ENCODE data around the gene TRIM28.
"Not testable (repeated sequence)": the region's sequence is repeated elsewhere in the genome, so short reads cannot be mapped to it uniquely, and the experiment has no call there.

The TRIM28 gene

GRCh38 chr19:58543826-58544590 is at the start of gene TRIM28:
TSS of gene TRIM28 (plus strand) at chr19:58544064. CDS start at chr19:58544758, 694 bp downstream.
- no peaks in the 10 kb centered on the region; the same call in 1 of the 2 replicates for H3K27me3 ChIP-seq (ENCODE audit: control insufficient read depth, insufficient read depth, low read length)
- no peaks in the 10 kb centered on the region for H3K4me1 ChIP-seq (ENCODE audit: control insufficient read depth, insufficient read depth, low read length)
- WGBS (ENCODE audit: insufficient coverage, insufficient read length) = no CpG with 5 or more reads among the region's 73 CpGs
- H3K27ac ChIP-seq (ENCODE audit: low read length) = peak within 1 kb of the TSS; percentile 2
- no peaks in the 10 kb centered on the region for H3K9me3 ChIP-seq (ENCODE audit: control insufficient read depth, insufficient read depth, low read length)
- DNase-seq (ENCODE audit: low read depth, low spot score) = peak; percentile 89
- peak within 1 kb of the TSS; percentile 93 for H3K4me3 ChIP-seq (ENCODE audit: low read length)
- peaks cover 27% of the 10 kb centered on the region for H3K36me3 ChIP-seq (ENCODE audit: control insufficient read depth, insufficient read depth, low read length)

DNA sequence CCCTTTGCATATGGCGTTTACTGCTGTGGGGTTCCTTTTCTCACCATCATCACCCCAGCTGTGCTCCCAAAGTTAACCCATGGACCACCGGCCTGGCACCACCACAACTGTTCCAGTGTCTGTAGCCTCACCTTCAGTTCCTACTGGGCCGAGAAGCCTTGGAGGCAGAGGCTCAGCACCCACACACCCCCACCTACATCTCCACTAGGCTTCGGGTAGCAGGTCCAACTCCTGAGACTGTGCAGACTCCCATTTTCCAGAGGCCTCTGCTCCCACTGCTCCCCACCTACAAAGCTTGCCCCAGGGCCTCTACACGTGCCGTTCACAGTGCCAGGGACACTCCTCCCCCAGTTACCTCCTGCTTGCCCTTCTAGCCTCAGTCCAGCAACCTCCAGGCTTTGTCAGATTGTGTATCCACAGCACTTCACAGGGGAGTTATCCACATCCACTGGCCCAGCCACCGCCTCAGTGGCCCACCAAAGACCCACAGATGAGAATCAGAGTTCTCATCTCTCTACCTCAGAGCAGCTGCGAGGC is 46.2 kb upstream of the TRIM28 start:
- no peak overlapping the region for H3K27ac ChIP-seq (ENCODE audit: low read length)
- H3K27me3 ChIP-seq (ENCODE audit: control insufficient read depth, insufficient read depth, low read length) = no peaks in the 10 kb centered on the region
- H3K36me3 ChIP-seq (ENCODE audit: control insufficient read depth, insufficient read depth, low read length) = no peaks in the 10 kb centered on the region
- H3K4me3 ChIP-seq (ENCODE audit: low read length) = no peak overlapping the region
- no peaks in the 10 kb centered on the region for H3K9me3 ChIP-seq (ENCODE audit: control insufficient read depth, insufficient read depth, low read length)
- no CpG with 5 or more reads among the region's 8 CpGs for WGBS (ENCODE audit: insufficient coverage, insufficient read length)
- no peak for DNase-seq (ENCODE audit: low read depth, low spot score)
- H3K4me1 ChIP-seq (ENCODE audit: control insufficient read depth, insufficient read depth, low read length) = peaks cover 4% of the 10 kb centered on the region; the same call in 1 of the 2 replicates

- Histone ChIP-seq H3K27ac (ENCODE audit: low read length) (no peak overlapping the region), H3K4me3 (ENCODE audit: low read length) (peak overlapping the region; percentile 82), H3K27me3 (ENCODE audit: control insufficient read depth, insufficient read depth, low read length) (no peaks in the 10 kb centered on the region), H3K36me3 (ENCODE audit: control insufficient read depth, insufficient read depth, low read length) (no peaks in the 10 kb centered on the region), H3K4me1 (ENCODE audit: control insufficient read depth, insufficient read depth, low read length) (peaks cover 4% of the 10 kb centered on the region; the same call in 1 of the 2 replicates), H3K9me3 (ENCODE audit: control insufficient read depth, insufficient read depth, low read length) (no peaks in the 10 kb centered on the region)
- no peak for DNase-seq (ENCODE audit: low read depth, low spot score)
- no CpG with 5 or more reads among the region's 22 CpGs for WGBS (ENCODE audit: insufficient coverage, insufficient read length)
Observed at GRCh38 chr19:58498316-58499020, 45.4 kb upstream of the TRIM28 start.

GRCh38 chr19:58499021-58499927 is 44.6 kb upstream of the TRIM28 start:
- Histone ChIP-seq H3K4me3 (ENCODE audit: low read length) (peak overlapping the region; percentile 82), H3K27me3 (ENCODE audit: control insufficient read depth, insufficient read depth, low read length) (no peaks in the 10 kb centered on the region), H3K27ac (ENCODE audit: low read length) (no peak overlapping the region), H3K36me3 (ENCODE audit: control insufficient read depth, insufficient read depth, low read length) (no peaks in the 10 kb centered on the region), H3K9me3 (ENCODE audit: control insufficient read depth, insufficient read depth, low read length) (no peaks in the 10 kb centered on the region), H3K4me1 (ENCODE audit: control insufficient read depth, insufficient read depth, low read length) (peaks cover 4% of the 10 kb centered on the region; the same call in 1 of the 2 replicates)
- DNase-seq (ENCODE audit: low read depth, low spot score) = peak; percentile 88
- no CpG with 5 or more reads among the region's 60 CpGs for WGBS (ENCODE audit: insufficient coverage, insufficient read length)

DNA sequence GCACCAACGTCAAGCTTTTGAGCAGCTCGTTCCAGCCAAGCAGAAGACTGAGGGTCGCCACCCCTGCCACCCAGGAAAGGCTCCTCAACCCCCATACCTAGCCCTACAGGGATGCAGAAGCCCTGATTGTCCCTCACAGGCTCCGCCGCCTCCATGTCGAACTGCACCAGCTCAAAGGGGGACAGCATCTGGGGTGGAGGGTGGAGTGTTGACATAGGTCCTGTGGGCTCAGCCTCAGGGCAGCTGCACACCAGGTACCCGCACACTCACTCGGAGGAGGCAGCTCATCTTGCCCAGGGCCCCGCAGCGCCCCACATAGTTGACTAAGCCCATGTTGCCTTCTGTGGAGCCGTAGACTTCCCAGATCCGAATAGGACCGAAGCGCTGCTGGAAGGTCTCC is 43.6 kb upstream of the TRIM28 start:
- no CpG with 5 or more reads among the region's 14 CpGs for WGBS (ENCODE audit: insufficient coverage, insufficient read length)
- peaks cover 4% of the 10 kb centered on the region; the same call in 1 of the 2 replicates for H3K4me1 ChIP-seq (ENCODE audit: control insufficient read depth, insufficient read depth, low read length)
- no peak overlapping the region for H3K27ac ChIP-seq (ENCODE audit: low read length)
- no peak overlapping the region; the same call in 1 of the 2 replicates for H3K4me3 ChIP-seq (ENCODE audit: low read length)
- no peak for DNase-seq (ENCODE audit: low read depth, low spot score)
- no peaks in the 10 kb centered on the region for H3K36me3 ChIP-seq (ENCODE audit: control insufficient read depth, insufficient read depth, low read length)
- no peaks in the 10 kb centered on the region for H3K9me3 ChIP-seq (ENCODE audit: control insufficient read depth, insufficient read depth, low read length)
- H3K27me3 ChIP-seq (ENCODE audit: control insufficient read depth, insufficient read depth, low read length) = no peaks in the 10 kb centered on the region

- no CpG with 5 or more reads among the region's 8 CpGs for WGBS (ENCODE audit: insufficient coverage, insufficient read length)
- not testable (repeated sequence) for H3K27ac ChIP-seq (ENCODE audit: low read length)
Observed at GRCh38 chr19:58507602-58508223, 36.2 kb upstream of the TRIM28 start.

GRCh38 chr19:58509731-58510083 is 34.2 kb upstream of the TRIM28 start:
- peaks cover 3% of the 10 kb centered on the region; the same call in 1 of the 2 replicates for H3K4me1 ChIP-seq (ENCODE audit: control insufficient read depth, insufficient read depth, low read length)
- no peaks in the 10 kb centered on the region for H3K27me3 ChIP-seq (ENCODE audit: control insufficient read depth, insufficient read depth, low read length)
- no peak overlapping the region for H3K4me3 ChIP-seq (ENCODE audit: low read length)
- no peak for DNase-seq (ENCODE audit: low read depth, low spot score)
- WGBS (ENCODE audit: insufficient coverage, insufficient read length) = no CpG with 5 or more reads among the region's 11 CpGs
- no peak overlapping the region for H3K27ac ChIP-seq (ENCODE audit: low read length)
- H3K9me3 ChIP-seq (ENCODE audit: control insufficient read depth, insufficient read depth, low read length) = no peaks in the 10 kb centered on the region
- H3K36me3 ChIP-seq (ENCODE audit: control insufficient read depth, insufficient read depth, low read length) = no peaks in the 10 kb centered on the region

More at GRCh38 chr19:58507602-58508223, 36.2 kb upstream of the TRIM28 start:
- not testable (repeated sequence) for DNase-seq (ENCODE audit: low read depth, low spot score); H3K27me3 ChIP-seq (ENCODE audit: control insufficient read depth, insufficient read depth, low read length); H3K4me3 ChIP-seq (ENCODE audit: low read length); H3K9me3 ChIP-seq (ENCODE audit: control insufficient read depth, insufficient read depth, low read length); H3K4me1 ChIP-seq (ENCODE audit: control insufficient read depth, insufficient read depth, low read length); H3K36me3 ChIP-seq (ENCODE audit: control insufficient read depth, insufficient read depth, low read length)

DNA sequence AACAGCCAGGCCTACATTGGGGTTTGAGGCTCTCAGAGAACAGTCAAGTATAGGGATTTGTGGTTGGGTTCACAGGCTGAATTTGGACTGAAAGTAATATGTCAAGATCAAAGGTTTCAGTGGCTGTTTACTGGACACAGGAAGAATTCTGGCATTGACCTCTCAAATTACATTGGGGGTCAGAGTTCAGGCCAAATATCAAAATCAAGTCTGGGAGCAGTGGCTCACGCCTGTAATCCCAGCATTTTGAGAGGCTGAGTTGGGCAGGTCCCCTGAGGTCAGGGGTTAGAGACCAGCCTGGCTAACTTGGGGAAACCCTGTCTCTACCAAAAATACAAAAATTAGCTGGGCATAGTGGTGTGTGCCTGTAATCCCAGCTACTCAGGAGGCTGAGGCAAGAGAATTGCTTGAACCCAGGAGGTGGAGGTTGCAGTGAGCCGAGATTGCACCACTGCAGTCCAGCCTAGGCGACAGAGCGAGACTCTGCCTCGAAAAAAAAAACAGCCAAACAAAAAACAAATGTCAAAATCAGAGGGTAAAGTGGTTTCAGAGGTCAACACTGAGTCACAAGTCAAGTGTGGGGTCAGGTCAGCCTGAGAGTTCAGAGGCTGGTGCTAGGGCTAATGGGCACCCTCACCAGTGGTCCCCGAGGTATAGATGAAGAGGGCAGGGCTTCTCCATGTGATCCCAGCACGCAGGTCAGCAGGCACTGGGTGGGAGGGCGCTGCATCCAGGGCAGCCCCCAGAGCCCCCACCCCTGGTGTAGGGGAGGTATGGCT is 33.6 kb upstream of the TRIM28 start:
- H3K9me3 ChIP-seq (ENCODE audit: control insufficient read depth, insufficient read depth, low read length) = no peaks in the 10 kb centered on the region
- H3K36me3 ChIP-seq (ENCODE audit: control insufficient read depth, insufficient read depth, low read length) = no peaks in the 10 kb centered on the region
- H3K4me3 ChIP-seq (ENCODE audit: low read length) = no peak overlapping the region
- peaks cover 3% of the 10 kb centered on the region; the same call in 1 of the 2 replicates for H3K4me1 ChIP-seq (ENCODE audit: control insufficient read depth, insufficient read depth, low read length)
- H3K27me3 ChIP-seq (ENCODE audit: control insufficient read depth, insufficient read depth, low read length) = no peaks in the 10 kb centered on the region
- no CpG with 5 or more reads among the region's 8 CpGs for WGBS (ENCODE audit: insufficient coverage, insufficient read length)
- H3K27ac ChIP-seq (ENCODE audit: low read length) = no peak overlapping the region
- no peak for DNase-seq (ENCODE audit: low read depth, low spot score)
